HG03175 (cell line): Measurements from ENCODE around the gene FAM107B.
"Not testable (repeated sequence)": the region's sequence is repeated elsewhere in the genome, so short reads cannot be mapped to it uniquely, and the experiment has no call there.

Experiments
- ATAC-seq: cut with Tn5 transposase; IDR thresholded peaks from one replicate; pipeline ENCODE4 v1.9.1; 2021; ENCODE audit warnings: mild to moderate bottlenecking, moderate library complexity; ENCODE audit not compliant: unreplicated experiment

FAM107B gene

DNA sequence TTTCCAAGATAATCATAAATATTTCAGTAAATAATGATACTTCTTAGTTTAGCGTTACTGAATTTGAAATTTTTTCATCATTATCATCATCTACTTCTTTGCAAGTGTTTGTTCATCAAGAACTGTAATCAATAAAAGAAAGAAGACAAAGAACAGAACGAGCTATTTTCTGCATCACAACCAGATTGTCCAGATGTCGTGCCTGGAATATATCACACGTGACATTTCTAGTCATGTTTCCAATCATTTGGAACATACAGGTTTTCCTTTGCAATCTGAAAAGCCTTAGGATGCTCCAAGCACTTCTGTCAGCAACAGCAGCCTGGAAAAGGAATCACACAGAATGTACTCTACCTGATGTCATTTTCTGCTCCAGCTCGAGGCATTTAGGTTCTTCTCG, 107.4 kb downstream of the FAM107B start:
- no peak for ATAC-seq

DNA sequence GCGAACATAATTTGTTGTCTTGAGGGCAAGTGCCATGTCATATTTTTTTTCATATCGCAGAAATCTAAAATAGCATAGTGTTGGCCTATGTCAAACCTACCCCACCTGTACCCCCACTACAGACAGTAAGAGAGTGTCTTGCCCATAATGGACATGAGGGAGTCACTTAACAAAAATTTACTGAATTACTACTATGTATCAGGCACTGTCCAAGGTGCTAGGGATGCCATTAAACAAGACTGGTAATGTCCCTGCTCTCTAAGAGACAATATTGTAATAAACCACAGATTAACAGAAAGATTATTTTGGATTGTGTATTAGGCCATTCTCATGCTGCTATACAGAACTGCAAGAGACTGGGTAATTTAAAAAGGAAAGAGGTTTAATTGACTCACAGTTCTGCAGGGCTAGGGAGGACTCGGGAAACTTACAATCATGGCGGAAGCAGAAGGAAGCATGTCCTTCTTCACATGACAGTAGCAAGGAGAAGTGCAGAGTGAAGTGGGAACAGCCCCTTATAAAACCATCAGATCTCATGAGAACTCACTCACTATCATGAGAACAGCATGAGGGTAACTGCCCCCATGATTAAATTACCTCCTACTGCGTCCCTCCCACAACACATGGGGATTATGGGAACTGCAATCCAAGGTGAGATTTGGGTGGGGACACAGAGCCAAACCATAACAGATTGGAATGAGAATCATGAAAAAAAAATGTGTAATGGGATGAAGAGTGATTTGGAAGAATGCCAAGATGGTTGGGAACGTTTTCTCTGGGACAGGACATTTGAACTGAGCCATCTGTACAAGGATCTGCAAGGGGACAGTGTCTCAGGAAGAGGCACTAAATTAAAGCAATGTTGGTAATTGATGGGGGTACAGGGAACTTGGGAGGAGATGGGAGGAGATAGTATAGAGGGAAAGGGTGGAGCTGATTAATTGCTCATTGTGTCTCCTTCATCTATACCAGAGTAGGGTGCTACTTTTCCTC, 108.5 kb downstream of the FAM107B start:
- ATAC-seq, result no peak

DNA sequence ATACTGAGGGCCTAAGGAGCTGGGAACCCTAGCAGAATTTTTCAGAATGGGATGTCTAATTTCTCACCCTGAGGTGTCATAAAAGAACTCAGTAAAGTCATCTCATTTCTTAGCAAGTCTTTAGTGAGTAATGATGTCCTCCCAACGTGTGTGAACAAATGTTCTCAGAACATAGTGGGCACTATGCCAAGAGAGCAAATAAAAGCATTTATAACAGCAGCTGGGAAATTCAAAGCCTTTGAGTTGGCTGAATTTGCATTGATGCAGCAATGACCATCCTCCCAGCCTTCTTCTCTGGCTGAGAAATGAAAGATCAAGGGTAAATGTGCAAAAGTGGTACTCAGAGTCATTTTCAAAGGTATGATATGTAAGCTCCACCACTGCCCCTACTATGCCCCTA, 109.4 kb downstream of the FAM107B start:
- ATAC-seq, result no peak

DNA sequence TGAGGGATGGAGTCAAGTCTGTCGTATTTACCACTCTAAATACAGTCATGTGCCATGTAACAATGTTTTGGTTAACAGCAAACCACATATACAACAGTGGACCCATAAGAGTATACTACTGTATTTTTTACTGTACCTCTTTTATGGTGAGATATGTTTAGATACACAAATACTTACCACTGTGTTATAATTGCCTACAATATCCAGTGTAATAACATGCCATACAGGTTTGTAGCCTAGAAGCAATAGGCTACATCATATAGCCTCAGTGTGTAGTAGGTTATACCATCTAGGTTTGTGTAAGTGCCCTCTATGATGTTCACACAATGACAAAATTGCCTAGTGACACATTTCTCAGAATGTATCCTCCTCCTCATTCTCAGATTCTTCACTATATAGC, 110.4 kb downstream of the FAM107B start:
- ATAC-seq, result no peak

DNA sequence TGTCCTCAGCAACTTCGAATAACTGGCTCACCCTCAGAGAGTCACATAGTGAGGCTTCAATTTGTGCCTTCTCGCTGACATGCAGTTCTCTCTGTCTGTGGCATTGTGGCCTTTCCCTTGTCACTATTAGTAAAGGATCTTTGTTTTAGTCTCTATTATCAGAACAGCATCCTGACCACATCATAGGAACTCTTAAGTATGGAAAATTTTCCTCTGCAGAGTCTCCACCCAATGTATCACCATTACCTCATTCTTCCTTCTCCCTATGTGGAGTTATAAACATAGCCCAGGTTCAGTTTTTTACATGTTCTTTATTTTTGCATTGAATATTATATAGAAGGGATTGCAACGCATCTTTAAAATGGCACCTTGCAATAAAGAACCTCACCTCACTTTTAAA, 112.9 kb downstream of the FAM107B start:
- no peak for ATAC-seq

DNA sequence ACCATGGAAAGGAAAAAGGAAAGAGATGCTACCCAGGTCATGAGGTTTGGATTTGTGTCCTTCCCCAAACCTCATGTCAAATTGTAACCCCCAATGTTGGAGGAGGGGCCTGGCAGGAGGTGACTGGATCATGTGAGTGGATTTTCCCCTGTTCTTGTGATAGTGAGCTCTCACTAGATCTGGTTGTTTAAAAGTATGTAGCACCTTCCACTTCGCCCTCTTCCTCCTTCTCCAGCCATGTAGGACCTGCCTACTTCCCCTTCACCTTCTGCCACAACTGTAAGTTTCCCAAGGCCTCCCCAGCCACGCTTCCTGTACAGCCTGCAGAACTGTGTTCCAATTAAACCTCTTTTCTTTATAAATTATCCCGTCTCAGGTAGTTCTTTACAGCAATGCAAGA, 113.9 kb downstream of the FAM107B start:
- ATAC-seq, result no peak

DNA sequence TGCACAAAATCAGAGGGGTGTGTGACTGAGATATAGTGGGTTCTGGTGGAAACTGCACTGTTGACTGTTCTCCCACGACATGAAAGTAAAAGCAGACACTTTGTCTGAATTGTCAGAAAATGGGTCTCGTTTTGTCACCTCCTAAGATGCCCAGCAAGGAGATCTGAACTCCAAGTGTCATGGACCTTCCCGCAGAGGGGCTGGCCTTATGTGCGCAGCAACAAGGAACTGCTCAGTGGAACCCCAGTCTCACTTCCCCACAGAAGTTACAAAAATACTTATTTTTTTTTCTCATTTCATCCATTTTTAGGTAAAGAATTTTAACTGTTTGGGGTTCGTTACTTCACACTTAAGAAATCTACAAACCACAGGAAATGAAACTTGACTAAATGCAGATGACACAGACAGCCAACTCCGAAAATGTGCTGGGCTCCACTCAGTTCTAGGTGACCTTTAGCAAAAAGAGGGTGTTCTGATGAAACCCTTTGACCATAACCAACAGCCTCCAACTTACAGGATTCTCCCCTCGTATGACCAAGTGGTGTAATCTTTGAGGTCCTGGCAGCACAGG, 115.0 kb downstream of the FAM107B start:
- ATAC-seq, result peak; percentile 89

DNA sequence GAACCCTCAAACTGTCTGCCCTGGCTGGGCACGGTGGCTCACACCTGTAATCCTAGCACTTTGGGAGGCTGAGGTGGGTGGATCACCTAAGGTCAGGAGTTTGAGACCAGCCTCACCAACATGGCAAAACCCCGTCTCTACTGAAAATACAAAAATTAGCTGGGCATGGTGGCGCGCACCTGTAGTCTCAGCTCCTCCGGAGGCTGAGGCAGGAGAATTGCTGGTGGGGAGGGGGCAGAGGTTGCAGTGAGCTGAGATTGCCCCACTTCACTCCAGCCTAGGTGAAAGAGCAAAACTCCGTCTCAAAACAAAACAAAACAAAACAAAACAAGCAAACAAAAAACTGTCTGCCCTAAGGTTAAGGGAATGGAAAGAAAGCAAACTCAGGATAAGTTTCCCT, 115.6 kb downstream of the FAM107B start:
- ATAC-seq, result not testable (repeated sequence)

DNA sequence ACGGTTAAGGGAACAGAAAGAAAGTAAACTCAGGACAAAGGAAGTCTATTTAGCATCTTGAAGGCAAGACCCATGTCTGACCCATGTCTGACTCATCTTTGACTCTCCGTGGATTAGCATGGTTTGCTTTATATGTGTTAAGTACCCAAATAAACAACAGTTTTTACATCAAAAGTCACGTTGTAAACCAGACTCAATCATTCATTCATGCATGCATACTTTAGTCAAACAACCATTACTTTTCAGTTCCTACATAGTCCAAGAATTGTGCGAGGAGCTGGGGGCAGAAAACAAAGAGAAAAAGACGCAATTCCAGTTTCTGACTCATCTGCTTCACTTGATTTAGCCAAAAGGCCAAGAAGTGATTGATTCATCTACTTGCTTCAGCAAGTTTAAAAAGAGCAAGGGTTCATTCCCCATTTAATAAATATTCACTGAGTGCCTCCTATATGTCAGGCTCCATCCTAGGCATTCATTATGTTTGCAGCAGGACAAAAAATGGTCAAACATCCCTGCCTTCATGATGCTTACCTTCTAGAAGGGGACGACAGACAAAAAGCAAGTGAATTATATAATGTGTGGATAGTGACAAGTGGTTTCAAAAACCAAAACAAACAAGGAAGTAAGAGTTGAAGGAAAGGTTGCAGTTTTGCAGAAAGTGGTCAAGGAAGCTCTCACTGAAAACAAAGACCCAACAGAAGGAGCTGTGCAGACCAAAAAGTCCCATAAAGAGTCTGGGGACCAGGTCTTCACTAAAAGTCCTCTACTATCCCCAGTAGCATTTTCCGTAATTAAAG, 116.2 kb downstream of the FAM107B start:
- ATAC-seq, result no peak

DNA sequence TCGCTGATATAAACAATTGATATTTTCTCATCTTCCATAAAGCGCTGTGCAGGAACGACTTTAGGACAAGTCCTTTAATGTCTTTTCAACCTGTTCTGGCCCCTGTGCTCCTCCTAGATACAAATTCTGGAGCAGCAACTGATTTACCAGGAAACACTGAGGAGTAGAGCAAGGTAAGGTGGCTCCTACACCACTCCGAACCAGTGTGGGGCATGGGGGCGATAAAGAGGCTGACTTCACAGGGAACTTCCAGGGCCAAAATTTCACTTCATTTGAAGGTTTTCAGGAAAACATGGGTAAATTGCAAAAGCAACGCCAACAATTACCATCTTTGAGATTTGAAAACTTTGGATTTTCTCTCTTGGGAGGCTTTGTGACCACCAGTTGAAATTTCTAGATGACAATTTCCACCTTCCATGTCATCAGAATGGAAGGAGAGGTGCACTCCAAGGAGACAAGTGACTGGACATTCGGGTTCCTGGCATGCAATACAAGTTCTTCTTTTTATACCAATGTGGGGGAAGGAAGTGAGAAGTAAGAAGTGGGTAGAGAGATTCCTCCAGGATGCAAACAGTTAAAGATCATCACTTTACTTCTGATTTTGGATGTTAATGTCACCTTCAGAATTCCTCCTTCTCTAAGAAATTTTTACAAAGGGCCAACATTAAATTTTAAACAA, 118.5 kb downstream of the FAM107B start:
- no peak for ATAC-seq

DNA sequence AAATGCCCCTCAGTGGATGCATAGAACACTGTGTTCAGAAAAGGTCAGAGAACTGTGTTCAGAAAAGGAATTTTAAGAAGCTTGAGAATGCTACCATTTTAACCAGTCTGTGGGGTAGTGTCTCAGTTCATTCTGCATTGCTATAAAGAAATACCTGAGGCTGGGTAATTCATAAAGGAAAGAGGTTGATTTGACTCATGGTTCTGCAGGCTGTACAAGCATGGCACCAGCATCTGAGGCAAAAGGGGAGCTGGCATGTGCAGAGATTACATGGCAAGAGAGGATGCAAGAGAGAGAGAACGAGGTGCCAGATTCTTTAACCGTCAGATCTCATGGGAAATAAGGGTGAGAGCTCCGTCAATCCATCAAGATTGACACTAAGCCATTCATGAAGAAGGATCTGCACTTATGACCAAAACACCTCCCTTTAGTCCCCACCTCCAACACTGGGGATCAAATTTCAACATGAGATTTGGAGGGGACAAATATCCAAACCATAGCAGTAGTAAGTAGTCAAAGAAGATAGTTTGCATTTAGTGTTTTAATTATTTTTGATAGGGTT, 119.8 kb downstream of the FAM107B start:
- no peak for ATAC-seq

DNA sequence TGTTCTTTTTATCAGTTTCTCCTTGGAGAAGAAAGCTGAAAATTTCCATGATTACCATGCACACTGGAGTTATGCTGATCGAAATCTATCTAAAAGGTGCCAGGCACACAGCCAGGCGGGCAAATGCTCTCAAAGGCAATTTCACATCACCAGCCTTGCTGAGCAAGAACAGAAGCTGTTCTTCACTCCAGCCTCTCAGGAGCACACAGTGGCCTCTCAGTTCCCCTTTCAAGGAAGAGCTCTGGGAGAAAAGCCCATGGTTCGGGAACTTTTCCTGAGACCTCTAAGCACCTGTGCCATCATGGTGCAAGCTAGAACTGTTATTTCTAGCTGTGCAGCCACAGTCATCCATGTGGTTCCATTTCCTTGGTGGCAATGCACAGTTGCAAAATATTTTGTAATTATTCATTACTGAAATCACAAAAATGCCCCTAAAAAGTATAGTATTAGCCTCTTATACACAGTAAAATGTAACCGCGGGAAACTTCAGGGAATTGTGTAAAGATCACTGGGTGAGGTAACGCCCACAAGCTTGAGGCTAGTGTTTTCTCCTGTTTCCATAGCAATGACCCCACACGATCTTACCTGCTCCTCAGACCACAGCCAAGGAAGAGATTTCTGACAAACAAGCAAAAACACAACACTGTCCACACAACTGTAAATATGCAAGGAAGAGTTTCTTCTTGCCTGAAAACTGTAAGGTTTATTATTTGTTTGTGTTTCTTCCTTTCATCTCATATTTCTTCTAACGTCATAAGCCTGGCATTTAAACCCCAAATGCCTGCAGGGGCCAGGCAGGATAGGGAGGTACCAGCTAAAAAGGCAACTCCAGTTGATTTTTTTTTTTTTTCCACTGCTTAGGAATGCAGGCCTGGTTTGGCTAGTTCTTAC, 121.2 kb downstream of the FAM107B start:
- ATAC-seq, result no peak

DNA sequence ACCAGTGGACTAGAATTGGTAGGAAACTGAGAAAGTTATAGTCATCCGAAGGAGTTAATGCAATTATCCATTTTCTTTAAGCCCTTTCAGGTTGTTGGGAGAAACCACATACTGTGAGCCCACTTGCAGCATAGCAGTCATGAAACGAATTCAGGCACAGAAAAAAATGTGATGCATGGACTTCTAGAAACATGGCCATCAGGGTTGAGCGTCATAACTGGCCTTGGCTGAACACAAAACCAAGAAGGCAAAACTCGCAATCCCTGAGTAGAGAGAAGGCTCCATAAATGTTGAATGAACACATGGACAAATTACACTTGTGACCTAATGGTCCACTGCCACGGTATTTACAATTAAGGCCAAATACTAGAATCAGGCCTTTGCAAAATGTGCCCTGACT, 121.9 kb downstream of the FAM107B start:
- no peak for ATAC-seq

DNA sequence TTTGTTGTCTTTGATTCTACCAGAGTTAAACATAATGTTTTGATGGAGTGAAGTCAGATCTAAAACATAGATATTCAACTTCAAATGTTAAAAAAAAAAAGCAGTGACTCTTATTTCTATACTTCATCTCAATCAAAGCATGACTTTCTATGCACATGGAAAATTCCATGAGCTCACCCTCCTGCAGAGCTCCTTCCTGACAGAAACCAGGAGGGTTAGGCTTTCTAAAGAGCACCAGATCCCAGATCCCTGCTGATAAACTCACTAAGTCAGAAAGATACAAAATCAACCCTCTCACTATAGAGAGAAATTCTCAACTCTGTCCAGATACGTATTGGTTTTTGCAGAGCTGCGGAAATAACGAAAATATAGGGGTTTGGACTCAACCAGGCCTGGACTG, 122.6 kb downstream of the FAM107B start:
- no peak for ATAC-seq

DNA sequence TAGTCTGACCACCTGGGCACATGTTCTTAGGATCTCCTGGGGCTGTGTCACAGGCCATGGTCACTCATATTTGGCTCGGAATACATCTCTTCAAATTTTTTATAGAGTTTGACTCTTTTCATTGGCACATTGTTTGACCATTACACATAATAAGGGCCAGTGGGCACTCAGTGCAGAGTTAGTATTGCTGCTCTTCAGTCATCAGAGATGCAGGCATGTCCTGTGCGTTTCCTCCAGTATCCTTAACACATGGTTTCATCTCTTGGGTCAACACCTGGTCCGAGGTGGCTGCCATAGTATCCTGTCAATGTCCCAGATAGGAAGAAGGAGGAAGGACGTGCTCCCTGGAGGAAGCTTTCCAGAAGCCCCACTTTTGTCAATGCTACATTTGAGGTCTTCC, 125.0 kb downstream of the FAM107B start:
- ATAC-seq, result no peak

DNA sequence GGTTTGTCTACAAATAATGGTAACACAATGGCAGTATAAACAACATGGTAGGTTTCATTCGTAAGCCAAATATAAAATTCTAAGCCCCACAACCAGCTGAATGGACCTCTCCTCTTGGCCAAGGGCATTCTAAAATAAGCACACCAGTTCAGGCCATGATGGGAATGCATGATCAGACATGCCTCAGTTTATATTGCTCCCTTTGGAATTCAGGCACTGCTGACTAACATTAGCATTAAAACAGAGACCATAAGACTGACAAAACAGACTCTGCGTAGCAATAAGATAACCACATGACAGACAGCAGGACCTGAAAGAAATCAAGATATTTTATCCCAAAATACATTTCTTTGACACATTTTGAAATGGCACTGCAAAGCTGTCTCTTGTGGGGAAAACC, 125.8 kb downstream of the FAM107B start:
- ATAC-seq, result no peak

DNA sequence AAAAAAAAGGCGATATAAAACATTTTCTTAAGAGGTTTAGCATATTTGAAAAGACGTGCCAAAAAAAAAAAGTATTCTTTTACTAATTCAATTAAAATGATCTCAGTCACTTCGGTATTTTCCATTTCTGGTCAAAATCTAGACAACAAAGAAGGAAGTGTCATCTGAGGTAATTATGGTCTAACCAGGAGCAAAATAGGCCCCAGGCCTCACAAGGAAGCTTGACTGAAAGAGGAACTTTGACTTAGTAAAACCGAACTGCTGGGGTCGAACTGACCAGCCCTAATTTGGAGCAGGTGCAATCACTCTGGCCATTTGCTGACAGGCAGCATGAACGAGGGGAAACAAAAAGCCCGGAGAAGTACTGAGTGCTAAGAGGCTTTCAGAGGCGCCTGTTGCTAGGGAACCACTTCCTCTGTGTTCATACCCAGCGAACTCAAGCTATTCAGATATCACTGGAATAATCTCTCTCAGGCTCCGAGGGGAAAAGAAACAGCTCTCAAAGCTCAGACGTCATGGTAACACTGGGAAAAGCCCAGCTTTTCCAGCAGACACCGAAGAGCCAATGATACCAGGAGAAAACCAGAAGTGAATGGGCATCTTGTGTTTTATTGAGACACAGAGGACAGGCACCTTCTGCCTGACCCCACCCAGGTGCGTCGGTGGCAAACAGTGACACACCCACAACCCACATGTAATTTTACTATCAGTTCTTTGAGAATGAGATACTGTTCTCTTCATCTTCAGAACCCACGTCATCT, 126.5 kb downstream of the FAM107B start:
- peak; percentile 93 for ATAC-seq

DNA sequence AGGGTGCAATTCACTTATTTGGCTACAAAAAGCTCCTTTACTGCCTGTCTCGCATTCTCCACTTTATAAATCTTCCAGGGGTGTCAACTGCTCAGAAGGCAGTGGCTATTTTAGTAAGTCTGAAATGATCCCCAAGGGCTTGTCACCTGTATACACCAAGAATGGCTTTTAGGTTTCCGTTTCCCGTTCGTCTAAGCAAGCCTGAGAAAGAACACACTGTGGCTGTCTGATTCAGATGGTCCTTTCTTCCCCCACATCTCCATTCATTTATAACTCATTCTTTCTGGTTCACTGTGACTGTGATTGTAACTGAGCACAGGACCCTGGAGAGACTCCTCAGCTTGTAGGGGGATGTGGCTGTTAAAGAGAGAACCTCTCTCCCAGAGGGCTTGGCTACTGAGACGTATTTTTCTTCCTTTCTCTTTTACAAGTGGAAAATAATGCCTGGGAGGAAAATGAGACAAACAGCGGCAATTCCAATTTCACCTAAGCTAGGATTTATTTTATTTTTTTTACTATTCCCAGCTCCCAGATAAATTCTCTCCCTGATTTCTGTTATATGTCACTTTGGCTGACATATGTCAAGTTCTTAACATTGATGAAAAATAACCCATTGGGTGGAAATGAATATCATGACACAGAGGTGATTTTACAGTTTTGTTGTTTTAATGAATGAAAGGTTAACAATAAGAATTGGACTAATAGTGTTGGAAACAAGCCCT, 129.3 kb downstream of the FAM107B start:
- no peak for ATAC-seq
